ENCODE measurements around the gene MT3.

MT3 gene

DNA sequence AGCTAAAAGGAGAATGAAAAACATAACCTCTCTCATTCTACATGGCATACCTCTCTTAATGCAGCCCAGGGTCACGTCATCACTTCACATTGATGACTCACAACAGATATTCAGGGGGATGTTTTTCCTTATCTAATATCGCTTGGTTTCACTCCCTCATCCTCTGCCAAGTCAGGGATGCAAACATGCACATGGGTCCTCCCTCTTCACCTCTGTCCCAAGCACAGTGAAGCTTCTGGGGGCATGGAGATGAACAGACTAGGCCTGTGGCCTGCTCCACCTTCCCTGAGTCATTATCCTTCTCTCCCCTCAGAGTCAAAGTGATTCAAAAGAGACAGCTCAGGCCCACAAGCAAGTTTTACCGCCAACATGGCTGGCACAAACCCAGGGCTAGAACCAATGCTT lies 16.7 kb downstream of the MT3 start:
- no peak for TF ChIP-seq CTCF (IDR thresholded peaks at IDR 0.05; ENCODE audit: low read depth, low read length)
- no peak for TF ChIP-seq POLR2A (IDR thresholded peaks at IDR 0.05; ENCODE audit: extremely low read depth, insufficient read length)
- no peak for TF ChIP-seq MYC (IDR thresholded peaks at IDR 0.05; ENCODE audit: low read depth, low read length)
- no peak for TF ChIP-seq MAX (IDR thresholded peaks at IDR 0.05; ENCODE audit: low read depth, low read length)
- no peak for DNase-seq (ENCODE audit: low read depth)

GRCh38 chr16:56606476-56607108 lies 17.3 kb downstream of the MT3 start:
- DNase-seq (ENCODE audit: low read depth) = no peak
- H3K4me3 ChIP-seq (ENCODE audit: low read depth, low read length) = no peak overlapping the region

More for the DNA sequence above, 16.7 kb downstream of the MT3 start:
- H3K4me3 ChIP-seq (ENCODE audit: low read depth, low read length) = no peak overlapping the region

GRCh38 chr16:56607109-56607618 lies 17.8 kb downstream of the MT3 start:
- no peak overlapping the region for H3K4me3 ChIP-seq (ENCODE audit: low read depth, low read length)
- DNase-seq (ENCODE audit: low read depth) = peak; percentile 46
- no peak for TF ChIP-seq MAX (IDR thresholded peaks at IDR 0.05; ENCODE audit: low read depth, low read length)
- no peak for TF ChIP-seq MYC (IDR thresholded peaks at IDR 0.05; ENCODE audit: low read depth, low read length)
- TF ChIP-seq CTCF (IDR thresholded peaks at IDR 0.05; ENCODE audit: low read depth, low read length) = no peak
- TF ChIP-seq POLR2A (IDR thresholded peaks at IDR 0.05; ENCODE audit: extremely low read depth, insufficient read length) = no peak

More at GRCh38 chr16:56606476-56607108, 17.3 kb downstream of the MT3 start:
- no peak for TF ChIP-seq MAX (IDR thresholded peaks at IDR 0.05; ENCODE audit: low read depth, low read length)

DNA sequence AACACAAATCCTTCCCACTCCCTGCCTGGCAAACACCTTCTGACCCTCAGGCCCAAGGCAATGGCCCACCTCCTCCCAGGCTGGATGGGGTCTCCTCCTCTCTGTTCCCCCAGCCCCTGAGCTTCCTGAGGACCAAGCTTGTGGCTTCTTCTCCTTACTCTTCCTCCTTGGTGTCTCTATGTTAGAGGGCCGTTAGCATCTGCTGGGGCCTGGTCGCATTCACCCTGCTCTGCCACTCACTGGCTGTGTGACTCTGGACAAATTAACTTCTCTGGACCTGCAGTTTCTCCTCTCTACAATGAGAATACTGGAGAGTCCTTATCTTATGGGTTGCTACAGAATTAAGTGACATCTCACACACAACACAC lies 18.3 kb downstream of the MT3 start:
- TF ChIP-seq POLR2A (IDR thresholded peaks at IDR 0.05; ENCODE audit: extremely low read depth, insufficient read length) = no peak
- TF ChIP-seq CTCF (IDR thresholded peaks at IDR 0.05; ENCODE audit: low read depth, low read length) = no peak
- no peak for TF ChIP-seq MAX (IDR thresholded peaks at IDR 0.05; ENCODE audit: low read depth, low read length)
- no peak for TF ChIP-seq MYC (IDR thresholded peaks at IDR 0.05; ENCODE audit: low read depth, low read length)
- peak overlapping the region; percentile 52 for H3K4me3 ChIP-seq (ENCODE audit: low read depth, low read length)
- DNase-seq (ENCODE audit: low read depth) = peak; percentile 46

GRCh38 chr16:56608043-56608875 lies 18.9 kb downstream of the MT3 start, which contains the start of gene MT2A:
Gene MT2A (plus strand): TSS chr16:56608584. CDS start chr16:56608656, 72 bp downstream.
- DNase-seq (ENCODE audit: low read depth) = peak; percentile 99
- TF ChIP-seq CTCF (IDR thresholded peaks at IDR 0.05; ENCODE audit: low read depth, low read length) (no peak), MAX (IDR thresholded peaks at IDR 0.05; ENCODE audit: low read depth, low read length) (peak; percentile 61), POLR2A (IDR thresholded peaks at IDR 0.05; ENCODE audit: extremely low read depth, insufficient read length) (peak; percentile 79), MYC (IDR thresholded peaks at IDR 0.05; ENCODE audit: low read depth, low read length) (peak; percentile 42; the same call in 1 of the 2 replicates)
- peak within 1 kb of the TSS; percentile 95 for H3K4me3 ChIP-seq (ENCODE audit: low read depth, low read length)
